Measurements from ENCODE around the gene BBOX1.

BBOX1 gene

GRCh38 chr11:27055065-27055682 lies 14.6 kb downstream of the BBOX1 start:
- no peaks in the 10 kb centered on the region for H3K4me1 Mint-ChIP-seq
- H3K27me3 Mint-ChIP-seq: no peaks in the 10 kb centered on the region
- H3K36me3 Mint-ChIP-seq: no peaks in the 10 kb centered on the region
- CTCF ChIA-PET: no interaction called here
- no peak for DNase-seq
- no peak overlapping the region for H3K4me3 Mint-ChIP-seq
- peaks cover 5% of the 10 kb centered on the region for H3K9me3 Mint-ChIP-seq
- no peak overlapping the region for H3K27ac Mint-ChIP-seq

- H3K27me3 Mint-ChIP-seq: no peaks in the 10 kb centered on the region
- CTCF ChIA-PET: no interaction called here
- DNase-seq: no peak
- peaks cover 5% of the 10 kb centered on the region for H3K9me3 Mint-ChIP-seq
- H3K4me1 Mint-ChIP-seq: no peaks in the 10 kb centered on the region
- no peak overlapping the region for H3K27ac Mint-ChIP-seq
- H3K4me3 Mint-ChIP-seq: no peak overlapping the region
- H3K36me3 Mint-ChIP-seq: no peaks in the 10 kb centered on the region
Observed at GRCh38 chr11:27057091-27057780, 16.6 kb downstream of the BBOX1 start.

- no peaks in the 10 kb centered on the region for H3K36me3 Mint-ChIP-seq
- no peaks in the 10 kb centered on the region for H3K27me3 Mint-ChIP-seq
- no peak overlapping the region for H3K4me3 Mint-ChIP-seq
- H3K4me1 Mint-ChIP-seq: no peaks in the 10 kb centered on the region
- H3K9me3 Mint-ChIP-seq: peaks cover 5% of the 10 kb centered on the region
- no peak for DNase-seq
- no peak overlapping the region for H3K27ac Mint-ChIP-seq
- CTCF ChIA-PET: no interaction called here
Observed at GRCh38 chr11:27058456-27058855, 17.8 kb downstream of the BBOX1 start.

GRCh38 chr11:27059431-27059830 lies 18.8 kb downstream of the BBOX1 start:
- Mint-ChIP-seq H3K4me1 (no peaks in the 10 kb centered on the region), H3K9me3 (peaks cover 8% of the 10 kb centered on the region), H3K4me3 (no peak overlapping the region), H3K27me3 (no peaks in the 10 kb centered on the region), H3K36me3 (no peaks in the 10 kb centered on the region), H3K27ac (no peak overlapping the region)
- CTCF ChIA-PET: no interaction called here
- DNase-seq: no peak

- no peak overlapping the region for H3K4me3 Mint-ChIP-seq
- H3K27me3 Mint-ChIP-seq: no peaks in the 10 kb centered on the region
- H3K9me3 Mint-ChIP-seq: peaks cover 8% of the 10 kb centered on the region
- CTCF ChIA-PET: no interaction called here
- H3K36me3 Mint-ChIP-seq: no peaks in the 10 kb centered on the region
- H3K4me1 Mint-ChIP-seq: no peaks in the 10 kb centered on the region
- H3K27ac Mint-ChIP-seq: no peak overlapping the region
- no peak for DNase-seq
Observed at GRCh38 chr11:27060816-27061460, 20.3 kb downstream of the BBOX1 start.

GRCh38 chr11:27061461-27061821 lies 20.8 kb downstream of the BBOX1 start:
- no peaks in the 10 kb centered on the region for H3K27me3 Mint-ChIP-seq
- no peaks in the 10 kb centered on the region for H3K4me1 Mint-ChIP-seq
- no peak for DNase-seq
- H3K36me3 Mint-ChIP-seq: no peaks in the 10 kb centered on the region
- peaks cover 8% of the 10 kb centered on the region for H3K9me3 Mint-ChIP-seq
- no peak overlapping the region for H3K27ac Mint-ChIP-seq
- CTCF ChIA-PET: no interaction called here
- H3K4me3 Mint-ChIP-seq: no peak overlapping the region

GRCh38 chr11:27064086-27064485 lies 23.5 kb downstream of the BBOX1 start:
- CTCF ChIA-PET: no interaction called here
- Mint-ChIP-seq H3K27me3 (no peaks in the 10 kb centered on the region), H3K9me3 (peaks cover 2% of the 10 kb centered on the region), H3K36me3 (no peaks in the 10 kb centered on the region), H3K4me3 (no peak overlapping the region), H3K4me1 (no peaks in the 10 kb centered on the region), H3K27ac (no peak overlapping the region)
- no peak for DNase-seq

- no peak for DNase-seq
- Mint-ChIP-seq H3K36me3 (no peaks in the 10 kb centered on the region), H3K9me3 (peaks cover 6% of the 10 kb centered on the region), H3K27ac (no peak overlapping the region), H3K4me3 (no peak overlapping the region), H3K4me1 (no peaks in the 10 kb centered on the region), H3K27me3 (no peaks in the 10 kb centered on the region)
- CTCF ChIA-PET: no interaction called here
Observed at GRCh38 chr11:27075192-27075591, 34.6 kb downstream of the BBOX1 start.

GRCh38 chr11:27075655-27076054 lies 35.0 kb downstream of the BBOX1 start:
- H3K27ac Mint-ChIP-seq: no peak overlapping the region

GRCh38 chr11:27076121-27076589 lies 35.5 kb downstream of the BBOX1 start:
- H3K4me3 Mint-ChIP-seq: no peak overlapping the region
- no peaks in the 10 kb centered on the region for H3K27me3 Mint-ChIP-seq
- no peaks in the 10 kb centered on the region for H3K36me3 Mint-ChIP-seq
- CTCF ChIA-PET: no interaction called here
- peaks cover 6% of the 10 kb centered on the region for H3K9me3 Mint-ChIP-seq
- DNase-seq: no peak
- no peak overlapping the region for H3K27ac Mint-ChIP-seq
- no peaks in the 10 kb centered on the region for H3K4me1 Mint-ChIP-seq

More at GRCh38 chr11:27075655-27076054, 35.0 kb downstream of the BBOX1 start:
- no peaks in the 10 kb centered on the region for H3K36me3 Mint-ChIP-seq
- CTCF ChIA-PET: no interaction called here
- H3K4me1 Mint-ChIP-seq: no peaks in the 10 kb centered on the region
- H3K4me3 Mint-ChIP-seq: no peak overlapping the region
- no peak for DNase-seq
- H3K27me3 Mint-ChIP-seq: no peaks in the 10 kb centered on the region
- H3K9me3 Mint-ChIP-seq: peaks cover 6% of the 10 kb centered on the region

GRCh38 chr11:27081056-27081455 lies 40.4 kb downstream of the BBOX1 start:
- DNase-seq: no peak
- Mint-ChIP-seq H3K27ac (no peak overlapping the region), H3K36me3 (no peaks in the 10 kb centered on the region), H3K4me3 (no peak overlapping the region), H3K27me3 (no peaks in the 10 kb centered on the region), H3K4me1 (no peaks in the 10 kb centered on the region), H3K9me3 (no peaks in the 10 kb centered on the region)
- CTCF ChIA-PET: no interaction called here

GRCh38 chr11:27083241-27083640 lies 42.6 kb downstream of the BBOX1 start:
- H3K4me3 Mint-ChIP-seq: no peak overlapping the region
- no peaks in the 10 kb centered on the region for H3K4me1 Mint-ChIP-seq
- no peaks in the 10 kb centered on the region for H3K36me3 Mint-ChIP-seq
- H3K27me3 Mint-ChIP-seq: no peaks in the 10 kb centered on the region
- DNase-seq: no peak
- no peak overlapping the region for H3K27ac Mint-ChIP-seq
- CTCF ChIA-PET: no interaction called here
- H3K9me3 Mint-ChIP-seq: no peaks in the 10 kb centered on the region

- H3K4me1 Mint-ChIP-seq: no peaks in the 10 kb centered on the region
- no peaks in the 10 kb centered on the region for H3K9me3 Mint-ChIP-seq
- H3K4me3 Mint-ChIP-seq: no peak overlapping the region
- H3K36me3 Mint-ChIP-seq: no peaks in the 10 kb centered on the region
- no peaks in the 10 kb centered on the region for H3K27me3 Mint-ChIP-seq
- no peak overlapping the region for H3K27ac Mint-ChIP-seq
- DNase-seq: no peak
- CTCF ChIA-PET: no interaction called here
Observed at GRCh38 chr11:27083782-27084181, 43.2 kb downstream of the BBOX1 start.

- Mint-ChIP-seq H3K36me3 (no peaks in the 10 kb centered on the region), H3K4me1 (no peaks in the 10 kb centered on the region), H3K9me3 (no peaks in the 10 kb centered on the region), H3K27ac (no peak overlapping the region), H3K27me3 (no peaks in the 10 kb centered on the region), H3K4me3 (no peak overlapping the region)
- CTCF ChIA-PET: no interaction called here
- no peak for DNase-seq
Observed at GRCh38 chr11:27084518-27084917, 43.9 kb downstream of the BBOX1 start.

GRCh38 chr11:27085111-27085510 lies 44.5 kb downstream of the BBOX1 start:
- Mint-ChIP-seq H3K4me3 (no peak overlapping the region), H3K27ac (no peak overlapping the region), H3K9me3 (peaks cover 3% of the 10 kb centered on the region), H3K4me1 (no peaks in the 10 kb centered on the region), H3K27me3 (no peaks in the 10 kb centered on the region), H3K36me3 (no peaks in the 10 kb centered on the region)
- DNase-seq: no peak
- CTCF ChIA-PET: no interaction called here
